GM23338 (cell line): ENCODE data around the gene PLEKHH3. TPM values are rescaled to one million over a fixed set of nuclear protein-coding genes. Genes with fewer than 3 reads are reported as not detected.

ENCODE experiments used
- ATAC-seq: fragments of 200-7000 bp; cut with Tn5 transposase; 3 replicates; pipeline ENCODE4 v1.9.1; 2020
- DNase-seq: peaks from one replicate; pipeline ENCODE4 v3.0.0-alpha.2; 2015; ENCODE audit warnings: low spot score
- H2AFZ ChIP-seq: fragments of 200-600 bp; sonication (generic); 2 replicates; pipeline ENCODE4 v1.8.0; 2016; ENCODE audit warnings: antibody characterized with exemption, mild to moderate bottlenecking, moderate library complexity
- H3F3A ChIP-seq: fragments of 200-600 bp; sonication (generic); replicated peaks from 2 replicates; pipeline ENCODE4 v1.8.0; 2017; ENCODE audit warnings: antibody characterized with exemption, mixed run types, low read depth
- H3K27ac ChIP-seq: fragments of 200-600 bp; sonication (generic); 2 replicates; pipeline ENCODE4 v1.6.1; 2016; ENCODE audit warnings: low read depth
- H3K27me3 ChIP-seq: fragments of 200-600 bp; sonication (generic); 2 replicates; pipeline ENCODE4 v1.8.0; 2016; ENCODE audit warnings: mild to moderate bottlenecking, mixed run types, moderate library complexity; ENCODE audit not compliant: insufficient read depth
- H3K36me3 ChIP-seq: fragments of 200-600 bp; sonication (generic); 2 replicates; pipeline ENCODE4 v1.8.0; 2016; ENCODE audit warnings: mild to moderate bottlenecking; ENCODE audit not compliant: insufficient read depth
- H3K4me1 ChIP-seq: fragments of 200-600 bp; sonication (generic); 2 replicates; pipeline ENCODE4 v1.8.0; 2016; ENCODE audit warnings: mild to moderate bottlenecking, moderate library complexity; ENCODE audit not compliant: insufficient read depth
- H3K4me2 ChIP-seq: fragments of 200-600 bp; sonication (generic); 2 replicates; pipeline ENCODE4 v1.7.1; 2017; ENCODE audit warnings: mixed run types
- H3K4me3 ChIP-seq: fragments of 200-600 bp; sonication (generic); 2 replicates; pipeline ENCODE4 v1.6.1; 2016; ENCODE audit warnings: mixed run types
- H3K79me2 ChIP-seq: fragments of 200-600 bp; sonication (generic); replicated peaks from 2 replicates; pipeline ENCODE4 v1.8.0; 2017; ENCODE audit warnings: mild to moderate bottlenecking; ENCODE audit not compliant: insufficient read depth
- H3K9me2 ChIP-seq: fragments of 200-600 bp; sonication (generic); 2 replicates; pipeline ENCODE4 v1.8.0; 2017; ENCODE audit not compliant: insufficient read depth
- H4K20me1 ChIP-seq: fragments of 200-600 bp; sonication (generic); replicated peaks from 2 replicates; pipeline ENCODE4 v1.8.0; 2017; ENCODE audit warnings: mild to moderate bottlenecking; ENCODE audit not compliant: insufficient read depth
- H3K27ac Mint-ChIP-seq: 2 replicates; pipeline ENCODE4 v1.8.0; 2020; ENCODE audit warnings: inconsistent platforms, mild to moderate bottlenecking, moderate library complexity, mixed read lengths
- H3K27me3 Mint-ChIP-seq: 3 replicates; pipeline ENCODE4 v1.8.0; 2022; ENCODE audit warnings: low read depth, mild to moderate bottlenecking, moderate library complexity, mixed read lengths, inconsistent platforms; ENCODE audit not compliant: insufficient read depth, poor library complexity
- H3K36me3 Mint-ChIP-seq: 3 replicates; pipeline ENCODE4 v1.8.0; 2021; ENCODE audit warnings: low read depth, mild to moderate bottlenecking, inconsistent platforms, moderate library complexity, mixed read lengths
- H3K4me1 Mint-ChIP-seq: 3 replicates; pipeline ENCODE4 v1.8.0; 2020; ENCODE audit warnings: mild to moderate bottlenecking, inconsistent platforms, mixed read lengths
- H3K4me3 Mint-ChIP-seq: 3 replicates; pipeline ENCODE4 v1.8.0; 2021; ENCODE audit warnings: moderate library complexity, mild to moderate bottlenecking, inconsistent platforms, mixed read lengths
- H3K9me3 Mint-ChIP-seq: 3 replicates; pipeline ENCODE4 v1.8.0; 2020; ENCODE audit warnings: moderate library complexity, mild to moderate bottlenecking, inconsistent platforms, mixed read lengths
- CREB1 ChIP-seq: fragments of 250-450 bp; sonication (Bioruptor Pico); IDR thresholded peaks from 2 replicates; pipeline ENCODE4 v1.5.0; 2020; ENCODE audit warnings: low read depth, mild to moderate bottlenecking, moderate library complexity
- ETS1 ChIP-seq: IDR thresholded peaks from 2 replicates; pipeline ENCODE4 v1.6.1; 2016; ENCODE audit warnings: antibody characterized with exemption
- EZH2 ChIP-seq: fragments of 200-600 bp; sonication (generic); IDR thresholded peaks from one replicate; pipeline ENCODE4 v1.8.0; 2017; ENCODE audit warnings: antibody characterized with exemption, mild to moderate bottlenecking, low read depth; ENCODE audit not compliant: unreplicated experiment
- EZH2phosphoT487 ChIP-seq: fragments of 200-600 bp; sonication (generic); IDR thresholded peaks from one replicate; pipeline ENCODE4 v1.8.1; 2018; ENCODE audit warnings: antibody characterized with exemption; ENCODE audit not compliant: unreplicated experiment
- JUNB ChIP-seq: IDR thresholded peaks from one replicate; pipeline ENCODE4 v1.6.1; 2016; ENCODE audit warnings: antibody characterized with exemption; ENCODE audit not compliant: unreplicated experiment
- NANOG ChIP-seq: IDR thresholded peaks from 2 replicates; pipeline ENCODE4 v1.6.1; 2016; ENCODE audit warnings: antibody characterized with exemption, borderline replicate concordance
- POLR2AphosphoS5 ChIP-seq: IDR thresholded peaks from 2 replicates; pipeline ENCODE4 v1.6.1; 2016; ENCODE audit warnings: antibody characterized with exemption, low read depth
- STAT1 ChIP-seq: IDR thresholded peaks from one replicate; pipeline ENCODE4 v1.6.1; 2016; ENCODE audit warnings: antibody characterized with exemption; ENCODE audit not compliant: unreplicated experiment
- ZNF114 ChIP-seq: fragments of 250-450 bp; sonication (Bioruptor Pico); IDR thresholded peaks from 2 replicates; pipeline ENCODE4 v1.5.0; 2020; ENCODE audit warnings: mild to moderate bottlenecking, moderate library complexity
- ZNF331 ChIP-seq: fragments of 250-450 bp; sonication (Bioruptor Pico); IDR thresholded peaks from 2 replicates; pipeline ENCODE4 v1.5.0; 2020; ENCODE audit warnings: low read depth, mild to moderate bottlenecking, moderate library complexity
- ZNF462 ChIP-seq: fragments of 250-450 bp; sonication (Bioruptor Pico); IDR thresholded peaks from 2 replicates; pipeline ENCODE4 v1.5.0; 2020; ENCODE audit warnings: mild to moderate bottlenecking, moderate library complexity
- polyA plus RNA-seq: library from polyadenylated mRNA; unstranded; fragments of >200 nt; fragmentation: Nextera tagmentation; extraction: Ambion mirVana; gene quantifications from 2 replicates; pipeline ENCODE4 v1.2.1, GENCODE V29; 2016
- total RNA-seq: library from RNA; depleted of rRNA; stranded (reverse); fragments of >200 nt; shearing (Covaris generic); gene quantifications from 2 replicates; pipeline ENCODE4 v1.2.3, GENCODE V29; 2014
- TF ChIP-seq, protein P1 (sequence below): IDR thresholded peaks from one replicate; pipeline ENCODE4 v1.6.1; 2018; ENCODE audit warnings: antibody characterized with exemption; ENCODE audit not compliant: unreplicated experiment
- TF ChIP-seq, protein P2 (sequence below), 2 experiments: fragments of 200-600 bp in 1 of 2; sonication (generic) in 1 of 2; conservative IDR thresholded peaks; 2 replicates each; pipeline versions ENCODE4 v1.5.1 to v1.6.1; 2016 to 2017; ENCODE audit warnings: antibody characterized with exemption in 2 of 2, low read depth in 2 of 2, mild to moderate bottlenecking in 2 of 2, moderate library complexity in 1 of 2

The PLEKHH3 gene
- total and polyA plus RNA-seq, 2 experiments from 2014 or later = 10.9 to 24.2 TPM

DNA sequence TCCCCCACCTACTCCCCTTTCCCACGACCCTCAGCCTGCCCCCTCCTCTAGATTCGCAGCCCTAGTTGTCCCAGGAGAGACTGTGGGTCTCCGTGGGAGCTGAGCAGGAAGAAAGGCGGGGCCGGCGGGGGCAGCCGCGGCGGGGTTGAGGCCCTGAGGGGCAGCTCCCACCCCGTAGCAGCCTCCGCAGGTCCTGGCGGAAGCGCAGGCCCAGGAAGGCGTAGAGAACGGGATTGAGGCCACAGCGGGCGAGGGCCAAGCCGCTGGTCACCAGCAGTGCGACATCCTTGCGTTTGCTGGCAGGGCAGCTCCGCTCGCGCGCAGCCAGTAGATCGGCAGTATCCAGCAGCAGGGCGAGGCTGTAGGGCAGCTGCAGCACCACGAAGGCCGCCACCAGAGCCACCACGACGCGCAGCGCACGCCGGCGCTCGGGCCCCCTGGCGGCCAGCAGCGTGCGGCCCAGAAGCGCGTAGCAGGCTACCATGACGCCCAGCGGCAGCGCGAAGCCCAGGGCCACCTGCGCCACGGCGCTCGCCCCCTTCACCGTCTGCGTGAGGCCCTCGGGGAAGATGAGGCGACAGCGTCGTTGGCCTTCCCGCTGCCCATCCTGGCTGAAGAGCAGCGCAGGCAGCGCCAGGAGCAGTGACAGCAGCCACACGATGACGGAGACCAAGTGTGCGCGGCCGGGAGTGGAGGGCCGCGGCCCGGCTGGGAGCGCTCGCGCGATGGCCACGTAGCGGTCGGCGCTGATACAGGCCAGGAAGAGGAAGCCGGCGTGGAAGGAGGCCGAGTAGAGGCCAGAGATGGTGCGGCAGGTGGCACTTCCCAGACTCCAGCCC lies 2.9 kb upstream of the PLEKHH3 start:
- H3K27me3 ChIP-seq = peaks cover 65% of the 10 kb centered on the region
- DNase-seq (peak; percentile 88), ATAC-seq (peak; percentile 24)

More for the DNA sequence above, 2.9 kb upstream of the PLEKHH3 start:
- peaks cover 47% of the 10 kb centered on the region for H3K4me1 Mint-ChIP-seq
- no peaks in the 10 kb centered on the region for H3K9me2 ChIP-seq
- H3K27ac Mint-ChIP-seq = peak overlapping the region; percentile 70; the same call in 1 of the 2 replicates
- peak overlapping the region; percentile 86 for H3K4me2 ChIP-seq
- H3F3A ChIP-seq = peaks cover 39% of the 10 kb centered on the region
- H3K36me3 Mint-ChIP-seq = peaks cover 7% of the 10 kb centered on the region; the same call in 1 of the 3 replicates
- H3K27me3 Mint-ChIP-seq = peaks cover 61% of the 10 kb centered on the region
- peak overlapping the region; percentile 86 for H3K4me3 Mint-ChIP-seq
- H3K4me1 ChIP-seq = peaks cover 39% of the 10 kb centered on the region
- TF ChIP-seq, protein P1, sequence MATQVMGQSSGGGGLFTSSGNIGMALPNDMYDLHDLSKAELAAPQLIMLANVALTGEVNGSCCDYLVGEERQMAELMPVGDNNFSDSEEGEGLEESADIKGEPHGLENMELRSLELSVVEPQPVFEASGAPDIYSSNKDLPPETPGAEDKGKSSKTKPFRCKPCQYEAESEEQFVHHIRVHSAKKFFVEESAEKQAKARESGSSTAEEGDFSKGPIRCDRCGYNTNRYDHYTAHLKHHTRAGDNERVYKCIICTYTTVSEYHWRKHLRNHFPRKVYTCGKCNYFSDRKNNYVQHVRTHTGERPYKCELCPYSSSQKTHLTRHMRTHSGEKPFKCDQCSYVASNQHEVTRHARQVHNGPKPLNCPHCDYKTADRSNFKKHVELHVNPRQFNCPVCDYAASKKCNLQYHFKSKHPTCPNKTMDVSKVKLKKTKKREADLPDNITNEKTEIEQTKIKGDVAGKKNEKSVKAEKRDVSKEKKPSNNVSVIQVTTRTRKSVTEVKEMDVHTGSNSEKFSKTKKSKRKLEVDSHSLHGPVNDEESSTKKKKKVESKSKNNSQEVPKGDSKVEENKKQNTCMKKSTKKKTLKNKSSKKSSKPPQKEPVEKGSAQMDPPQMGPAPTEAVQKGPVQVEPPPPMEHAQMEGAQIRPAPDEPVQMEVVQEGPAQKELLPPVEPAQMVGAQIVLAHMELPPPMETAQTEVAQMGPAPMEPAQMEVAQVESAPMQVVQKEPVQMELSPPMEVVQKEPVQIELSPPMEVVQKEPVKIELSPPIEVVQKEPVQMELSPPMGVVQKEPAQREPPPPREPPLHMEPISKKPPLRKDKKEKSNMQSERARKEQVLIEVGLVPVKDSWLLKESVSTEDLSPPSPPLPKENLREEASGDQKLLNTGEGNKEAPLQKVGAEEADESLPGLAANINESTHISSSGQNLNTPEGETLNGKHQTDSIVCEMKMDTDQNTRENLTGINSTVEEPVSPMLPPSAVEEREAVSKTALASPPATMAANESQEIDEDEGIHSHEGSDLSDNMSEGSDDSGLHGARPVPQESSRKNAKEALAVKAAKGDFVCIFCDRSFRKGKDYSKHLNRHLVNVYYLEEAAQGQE = no peak
- TF ChIP-seq CREB1 (CRISPR knock-in tag) = peak; percentile 84
- no peak for TF ChIP-seq STAT1
- TF ChIP-seq, protein P2, sequence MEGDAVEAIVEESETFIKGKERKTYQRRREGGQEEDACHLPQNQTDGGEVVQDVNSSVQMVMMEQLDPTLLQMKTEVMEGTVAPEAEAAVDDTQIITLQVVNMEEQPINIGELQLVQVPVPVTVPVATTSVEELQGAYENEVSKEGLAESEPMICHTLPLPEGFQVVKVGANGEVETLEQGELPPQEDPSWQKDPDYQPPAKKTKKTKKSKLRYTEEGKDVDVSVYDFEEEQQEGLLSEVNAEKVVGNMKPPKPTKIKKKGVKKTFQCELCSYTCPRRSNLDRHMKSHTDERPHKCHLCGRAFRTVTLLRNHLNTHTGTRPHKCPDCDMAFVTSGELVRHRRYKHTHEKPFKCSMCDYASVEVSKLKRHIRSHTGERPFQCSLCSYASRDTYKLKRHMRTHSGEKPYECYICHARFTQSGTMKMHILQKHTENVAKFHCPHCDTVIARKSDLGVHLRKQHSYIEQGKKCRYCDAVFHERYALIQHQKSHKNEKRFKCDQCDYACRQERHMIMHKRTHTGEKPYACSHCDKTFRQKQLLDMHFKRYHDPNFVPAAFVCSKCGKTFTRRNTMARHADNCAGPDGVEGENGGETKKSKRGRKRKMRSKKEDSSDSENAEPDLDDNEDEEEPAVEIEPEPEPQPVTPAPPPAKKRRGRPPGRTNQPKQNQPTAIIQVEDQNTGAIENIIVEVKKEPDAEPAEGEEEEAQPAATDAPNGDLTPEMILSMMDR (conservative IDR thresholded peaks at IDR 0.05; ENCODE audit: low read depth in 2 of 2) = peak; percentile 60 to 75
- no peak for TF ChIP-seq ZNF331 (CRISPR knock-in tag)
- no peak for TF ChIP-seq ZNF114 (CRISPR knock-in tag)
- no peak for TF ChIP-seq EZH2
- no peak for TF ChIP-seq ZNF462 (CRISPR knock-in tag)
- no peak for TF ChIP-seq ETS1
- TF ChIP-seq NANOG = no peak
- peak; percentile 47; the same call in 1 of the 2 replicates for TF ChIP-seq POLR2AphosphoS5
- no peak for TF ChIP-seq EZH2phosphoT487
- TF ChIP-seq JUNB = no peak
- H3K36me3 ChIP-seq = no peaks in the 10 kb centered on the region
- peaks cover 7% of the 10 kb centered on the region; the same call in 1 of the 2 replicates for H3K79me2 ChIP-seq
- H4K20me1 ChIP-seq = 0 out of 2 replicates have a peak, but pooled peaks cover 2% of the 10 kb centered on the region
- H3K9me3 Mint-ChIP-seq = peaks cover 3% of the 10 kb centered on the region; the same call in 1 of the 3 replicates
- H2AFZ ChIP-seq = peak overlapping the region; percentile 94
- peak overlapping the region; percentile 84; the same call in 1 of the 2 replicates for H3K27ac ChIP-seq
- peak overlapping the region; percentile 65 for H3K4me3 ChIP-seq
